GM12801 (cell line): ENCODE measurements around the gene CHCHD2.
A peak's percentile ranks its signal among the peaks of the same experiment; 100 is the strongest.

Source experiments
- TF ChIP-seq, protein P1 (sequence below): IDR thresholded peaks from one replicate; pipeline ENCODE4 v1.5.1; 2011; ENCODE audit warnings: control low read depth; ENCODE audit not compliant: insufficient read length; ENCODE audit errors: extremely low read depth

CHCHD2 gene

DNA sequence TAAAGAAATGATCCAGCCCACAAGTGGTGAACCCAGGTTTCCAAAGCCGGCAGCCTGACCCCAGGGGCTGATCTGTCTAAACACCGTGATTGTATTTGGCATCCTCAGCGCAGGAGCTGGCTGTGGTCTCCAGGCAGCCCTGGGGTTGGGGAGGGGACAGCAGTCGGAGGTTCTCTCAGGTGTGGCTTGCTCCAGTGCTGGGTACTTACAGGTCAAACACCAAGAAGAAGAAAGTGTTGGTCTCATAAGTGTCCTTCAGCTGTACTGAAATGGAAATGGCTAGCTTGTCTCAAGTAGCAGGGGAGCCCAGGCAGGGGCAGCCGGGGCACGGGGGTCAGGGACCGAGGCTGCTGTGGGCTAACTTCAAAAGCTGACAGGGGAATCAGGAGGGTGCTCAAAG, 19.5 kb downstream of the CHCHD2 start:
- TF ChIP-seq, protein P1, sequence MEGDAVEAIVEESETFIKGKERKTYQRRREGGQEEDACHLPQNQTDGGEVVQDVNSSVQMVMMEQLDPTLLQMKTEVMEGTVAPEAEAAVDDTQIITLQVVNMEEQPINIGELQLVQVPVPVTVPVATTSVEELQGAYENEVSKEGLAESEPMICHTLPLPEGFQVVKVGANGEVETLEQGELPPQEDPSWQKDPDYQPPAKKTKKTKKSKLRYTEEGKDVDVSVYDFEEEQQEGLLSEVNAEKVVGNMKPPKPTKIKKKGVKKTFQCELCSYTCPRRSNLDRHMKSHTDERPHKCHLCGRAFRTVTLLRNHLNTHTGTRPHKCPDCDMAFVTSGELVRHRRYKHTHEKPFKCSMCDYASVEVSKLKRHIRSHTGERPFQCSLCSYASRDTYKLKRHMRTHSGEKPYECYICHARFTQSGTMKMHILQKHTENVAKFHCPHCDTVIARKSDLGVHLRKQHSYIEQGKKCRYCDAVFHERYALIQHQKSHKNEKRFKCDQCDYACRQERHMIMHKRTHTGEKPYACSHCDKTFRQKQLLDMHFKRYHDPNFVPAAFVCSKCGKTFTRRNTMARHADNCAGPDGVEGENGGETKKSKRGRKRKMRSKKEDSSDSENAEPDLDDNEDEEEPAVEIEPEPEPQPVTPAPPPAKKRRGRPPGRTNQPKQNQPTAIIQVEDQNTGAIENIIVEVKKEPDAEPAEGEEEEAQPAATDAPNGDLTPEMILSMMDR: no peak

DNA sequence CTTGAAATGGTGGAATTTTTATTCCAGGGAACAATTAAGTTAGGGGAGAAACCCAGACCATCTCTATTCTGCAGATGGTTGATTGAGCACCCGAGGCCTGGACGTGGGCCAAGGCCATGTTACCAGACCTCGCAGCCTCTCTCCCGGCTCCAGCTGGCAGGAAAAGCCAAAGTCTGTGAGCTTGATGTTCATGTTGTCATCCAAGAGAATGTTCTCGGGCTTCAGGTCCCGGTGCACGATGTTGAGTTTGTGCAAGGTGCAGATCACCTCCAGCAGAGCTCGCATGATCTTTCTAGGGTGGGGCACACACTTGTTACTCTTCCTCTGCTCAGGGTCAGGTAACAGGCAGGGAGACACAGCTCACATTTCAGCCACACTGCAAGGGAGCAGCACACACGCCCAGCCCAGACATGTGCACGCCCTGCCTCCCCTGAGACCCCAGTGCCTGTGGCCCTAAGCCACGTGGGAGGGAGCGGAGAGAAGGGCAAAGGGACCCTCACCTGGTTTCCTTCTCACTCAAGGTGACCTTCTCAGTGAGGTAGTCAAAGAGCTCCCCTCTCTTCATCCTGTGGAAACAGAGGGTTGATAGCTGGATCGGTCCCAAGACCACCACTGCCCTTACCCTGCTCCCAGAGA, 23.0 kb downstream of the CHCHD2 start:
- TF ChIP-seq, protein P1: no peak

DNA sequence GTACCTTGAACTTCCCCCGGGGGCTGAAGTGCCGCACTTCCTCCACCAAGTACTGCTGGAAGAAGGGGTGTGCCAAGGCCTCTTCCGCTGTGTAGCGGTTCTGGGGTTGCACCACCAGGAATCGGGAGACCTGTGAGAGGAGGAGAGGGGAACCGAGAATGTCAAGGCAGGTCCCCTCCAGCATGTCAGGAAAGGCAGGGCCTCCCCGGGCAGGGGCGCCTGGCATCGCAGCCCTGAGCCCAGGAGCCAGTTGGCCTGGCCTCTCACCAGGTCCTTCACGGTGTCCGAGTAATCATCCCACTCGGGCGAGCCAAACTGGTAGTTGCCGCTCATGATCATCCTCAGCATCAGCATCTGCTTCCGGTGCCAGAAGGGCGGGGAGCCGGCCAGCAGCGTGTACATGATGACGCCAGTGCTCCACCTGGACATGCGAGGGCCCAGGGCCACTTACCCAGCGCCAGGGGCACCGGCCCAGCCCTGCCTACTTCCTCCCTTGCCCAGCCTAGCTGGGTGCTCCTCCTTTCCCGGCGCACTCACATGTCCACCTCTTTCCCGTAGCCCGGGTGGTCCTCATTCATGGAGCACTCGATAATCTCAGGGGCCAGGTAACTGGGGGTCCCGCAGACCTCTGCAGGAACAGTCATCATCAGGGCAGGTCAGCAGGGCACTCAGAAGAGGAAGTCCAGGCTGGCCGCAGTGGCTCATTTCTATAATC, 24.5 kb downstream of the CHCHD2 start:
- TF ChIP-seq, protein P1: no peak

DNA sequence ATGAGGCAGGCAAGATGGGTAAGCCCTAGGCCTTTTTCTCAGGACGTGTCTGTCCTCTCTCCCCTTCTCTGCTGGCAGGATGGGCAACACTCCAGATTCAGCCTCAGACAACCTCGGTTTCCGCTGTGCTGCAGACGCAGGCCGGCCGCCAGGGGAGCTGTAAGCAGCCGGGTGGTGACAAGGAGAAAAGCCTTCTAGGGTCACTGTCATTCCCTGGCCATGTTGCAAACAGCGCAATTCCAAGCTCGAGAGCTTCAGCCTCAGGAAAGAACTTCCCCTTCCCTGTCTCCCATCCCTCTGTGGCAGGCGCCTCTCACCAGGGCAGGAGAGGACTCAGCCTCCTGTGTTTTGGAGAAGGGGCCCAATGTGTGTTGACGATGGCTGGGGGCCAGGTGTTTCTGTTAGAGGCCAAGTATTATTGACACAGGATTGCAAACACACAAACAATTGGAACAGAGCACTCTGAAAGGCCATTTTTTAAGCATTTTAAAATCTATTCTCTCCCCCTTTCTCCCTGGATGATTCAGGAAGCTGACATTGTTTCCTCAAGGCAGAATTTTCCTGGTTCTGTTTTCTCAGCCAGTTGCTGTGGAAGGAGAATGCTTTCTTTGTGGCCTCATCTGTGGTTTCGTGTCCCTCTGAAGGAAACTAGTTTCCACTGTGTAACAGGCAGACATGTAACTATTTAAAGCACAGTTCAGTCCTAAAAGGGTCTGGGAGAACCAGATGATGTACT, 26.7 kb downstream of the CHCHD2 start:
- TF ChIP-seq, protein P1: no peak

DNA sequence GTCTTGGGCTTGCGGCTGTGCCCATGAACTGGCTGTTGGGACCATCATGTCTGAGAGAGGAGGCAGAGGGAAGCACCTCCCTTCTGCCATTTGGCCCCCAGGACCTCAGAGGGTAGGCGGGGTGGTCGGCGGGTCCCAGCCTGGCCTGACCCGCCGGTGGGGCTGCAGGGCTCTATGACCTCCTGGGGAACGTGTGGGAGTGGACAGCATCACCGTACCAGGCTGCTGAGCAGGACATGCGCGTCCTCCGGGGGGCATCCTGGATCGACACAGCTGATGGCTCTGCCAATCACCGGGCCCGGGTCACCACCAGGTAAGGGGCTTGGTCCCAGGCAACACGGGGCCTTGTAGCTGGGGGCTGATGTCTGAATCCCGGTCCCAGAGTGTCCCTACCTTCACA, 28.1 kb downstream of the CHCHD2 start:
- TF ChIP-seq, protein P1: no peak

DNA sequence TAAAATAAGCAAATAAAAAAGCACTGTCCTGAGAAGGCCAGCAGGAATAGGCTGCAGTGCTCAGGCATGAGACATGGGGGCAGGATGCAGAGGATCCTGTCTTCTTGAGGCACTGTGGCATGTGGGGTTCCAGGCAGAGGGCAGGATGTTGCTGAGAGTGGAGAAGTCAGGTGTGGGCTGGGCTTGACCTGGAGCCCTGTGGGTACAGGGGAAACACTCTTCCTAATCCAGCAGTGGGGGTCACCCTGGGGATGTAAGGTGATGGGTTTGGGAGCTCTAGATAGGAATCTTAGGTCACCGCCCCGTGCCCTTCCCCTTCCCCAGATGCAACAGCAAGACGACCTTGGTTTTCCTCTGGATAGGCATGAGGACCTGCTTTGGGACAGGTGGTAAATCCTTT, 28.6 kb downstream of the CHCHD2 start:
- TF ChIP-seq, protein P1: no peak

DNA sequence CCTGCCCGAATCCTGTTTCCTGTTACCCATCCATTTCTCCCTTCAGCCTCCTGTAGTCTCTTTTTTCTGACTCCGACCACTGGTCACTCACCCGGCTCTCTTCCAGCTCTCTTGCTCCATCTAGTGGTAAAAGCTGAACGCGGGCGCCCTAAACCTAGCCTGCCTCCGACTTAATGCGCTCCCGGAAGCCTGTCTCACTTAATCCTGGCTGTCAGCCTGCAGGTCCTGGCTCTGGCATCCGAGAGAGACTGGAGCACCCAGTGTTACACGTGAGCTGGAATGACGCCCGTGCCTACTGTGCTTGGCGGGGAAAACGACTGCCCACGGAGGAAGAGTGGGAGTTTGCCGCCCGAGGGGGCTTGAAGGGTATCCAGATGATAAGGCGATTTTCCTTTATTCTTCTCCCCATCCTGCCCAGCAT, 31.9 kb downstream of the CHCHD2 start:
- TF ChIP-seq, protein P1: peak; percentile 15
